ENCODE data around the gene UNC5C. TPM values are rescaled to one million over a fixed set of nuclear protein-coding genes. Genes with fewer than 3 reads are reported as not detected.

Gene UNC5C
- total RNA-seq, 3 donors from 2014 or later (not counting 1 experiment from before 2014, with no cell fraction given): not detected

DNA sequence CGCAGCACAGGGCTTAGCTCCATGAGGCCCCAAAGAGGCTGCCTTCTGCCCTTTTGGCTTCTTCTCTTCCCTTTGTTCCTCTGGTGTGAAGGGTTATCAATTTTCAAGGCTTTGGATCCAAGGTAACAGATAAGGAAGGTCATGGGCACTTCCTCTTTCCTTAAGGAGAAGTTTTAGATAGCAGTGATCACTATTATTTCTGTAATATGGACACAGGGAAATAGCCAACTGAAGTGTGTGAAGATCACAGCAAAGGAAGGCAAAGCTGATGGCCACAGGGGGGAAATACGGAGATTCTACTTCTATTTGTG, 366.8 kb downstream of the UNC5C start:
- H3K36me3 Mint-ChIP-seq: no peaks in the 10 kb centered on the region
- H3K27ac ChIP-seq (ENCODE audit: low read length): no peak overlapping the region
- H3K4me3 ChIP-seq (ENCODE audit: low read length): no peak overlapping the region
- no peak for TF ChIP-seq CTCF (IDR thresholded peaks at IDR 0.05)
- no peaks in the 10 kb centered on the region for H3K9me3 ChIP-seq (ENCODE audit: control insufficient read depth, insufficient read depth, low read length)
- no peak for ATAC-seq
- no peaks in the 10 kb centered on the region for H3K4me1 Mint-ChIP-seq
- H3K4me3 Mint-ChIP-seq: no peak overlapping the region
- H3K4me1 ChIP-seq (ENCODE audit: control insufficient read depth, insufficient read depth, low read length): no peaks in the 10 kb centered on the region
- DNase-seq: no peak
- H3K27ac Mint-ChIP-seq: no peak overlapping the region
- no peaks in the 10 kb centered on the region for H3K9me3 Mint-ChIP-seq
- H3K27me3 Mint-ChIP-seq (ENCODE audit: low read depth in 2 of 2): peaks cover 0 to 2% of the 10 kb centered on the region in 2 donors
- no peaks in the 10 kb centered on the region for H3K27me3 ChIP-seq (ENCODE audit: control insufficient read depth, insufficient read depth, low read length)
- no peaks in the 10 kb centered on the region for H3K36me3 ChIP-seq (ENCODE audit: control insufficient read depth, insufficient read depth, low read length)
- WGBS (ENCODE audit: insufficient coverage): 42% methylated on average over 2 of the region's 2 CpGs
- intact Hi-C loops (cut with micrococcal nuclease): no loop called here

GRCh38 chr4:95181243-95181995, 367.4 kb downstream of the UNC5C start:
- peak in 1 of 2 donors; percentile 46 for DNase-seq
- WGBS (ENCODE audit: insufficient coverage): 79% methylated on average over 16 of the region's 18 CpGs
- Histone ChIP-seq H3K9me3 (ENCODE audit: control insufficient read depth, insufficient read depth, low read length) (no peaks in the 10 kb centered on the region), H3K4me1 (ENCODE audit: control insufficient read depth, insufficient read depth, low read length) (no peaks in the 10 kb centered on the region), H3K27ac (ENCODE audit: low read length) (no peak overlapping the region), H3K4me3 (ENCODE audit: low read length) (no peak overlapping the region), H3K36me3 (ENCODE audit: control insufficient read depth, insufficient read depth, low read length) (no peaks in the 10 kb centered on the region), H3K27me3 (ENCODE audit: control insufficient read depth, insufficient read depth, low read length) (no peaks in the 10 kb centered on the region)
- peaks cover 0 to 2% of the 10 kb centered on the region in 2 donors for H3K27me3 Mint-ChIP-seq (ENCODE audit: low read depth in 2 of 2)
- no peak overlapping the region for H3K4me3 Mint-ChIP-seq
- H3K9me3 Mint-ChIP-seq: no peaks in the 10 kb centered on the region
- ATAC-seq: no peak
- H3K27ac Mint-ChIP-seq: no peak overlapping the region
- intact Hi-C loops (cut with micrococcal nuclease): no loop called here
- H3K4me1 Mint-ChIP-seq: no peaks in the 10 kb centered on the region
- TF ChIP-seq CTCF (IDR thresholded peaks at IDR 0.05): no peak
- no peaks in the 10 kb centered on the region for H3K36me3 Mint-ChIP-seq

- TF ChIP-seq CTCF (IDR thresholded peaks at IDR 0.05): no peak
- H3K36me3 ChIP-seq (ENCODE audit: control insufficient read depth, insufficient read depth, low read length): no peaks in the 10 kb centered on the region
- Mint-ChIP-seq H3K9me3 (no peaks in the 10 kb centered on the region), H3K4me1 (no peaks in the 10 kb centered on the region), H3K27ac (no peak overlapping the region), H3K27me3 (ENCODE audit: low read depth in 2 of 2) (peaks cover 0 to 2% of the 10 kb centered on the region in 2 donors), H3K36me3 (no peaks in the 10 kb centered on the region), H3K4me3 (no peak overlapping the region)
- no peak for DNase-seq
- intact Hi-C loops (cut with micrococcal nuclease): no loop called here
- no peak overlapping the region for H3K4me3 ChIP-seq (ENCODE audit: low read length)
- no peak overlapping the region for H3K27ac ChIP-seq (ENCODE audit: low read length)
- ATAC-seq: no peak
- no peaks in the 10 kb centered on the region for H3K4me1 ChIP-seq (ENCODE audit: control insufficient read depth, insufficient read depth, low read length)
- no peaks in the 10 kb centered on the region for H3K9me3 ChIP-seq (ENCODE audit: control insufficient read depth, insufficient read depth, low read length)
- no peaks in the 10 kb centered on the region for H3K27me3 ChIP-seq (ENCODE audit: control insufficient read depth, insufficient read depth, low read length)
- 92% methylated on average over 10 of the region's 10 CpGs for WGBS (ENCODE audit: insufficient coverage)
These were observed 368.1 kb downstream of the UNC5C start for GRCh38 chr4:95180531-95181242.
